Thymus (tissue), 11 donors: ENCODE data around the gene RUBCN. TPM values are rescaled to one million over a fixed set of nuclear protein-coding genes. Genes with fewer than 3 reads are reported as not detected.

Experiments used
- DNase-seq, 9 donors: peaks; one replicate each; pipeline ENCODE4 v3.0.0-alpha.2; 2013; ENCODE audit warnings: low spot score in 9 of 9, low read depth in 6 of 9, missing footprints in 1 of 9
- H3K27ac ChIP-seq, 2 donors: one replicate each; pipeline ENCODE4 v1.5.1; 2013; ENCODE audit warnings: control low read depth in 1 of 2, low read depth in 1 of 2, low read length in 1 of 2, mild to moderate bottlenecking in 1 of 2, moderate library complexity in 1 of 2
- H3K27me3 ChIP-seq, 2 donors: one replicate each; pipeline ENCODE4 v1.5.1; 2013; ENCODE audit warnings: low read length in 1 of 2; ENCODE audit not compliant: control insufficient read depth in 2 of 2, insufficient read depth in 1 of 2
- H3K36me3 ChIP-seq, 2 donors: one replicate each; pipeline ENCODE4 v1.5.1; 2013; ENCODE audit warnings: low read length in 1 of 2, mild to moderate bottlenecking in 1 of 2, moderate library complexity in 1 of 2; ENCODE audit not compliant: control insufficient read depth in 2 of 2, insufficient read depth in 2 of 2
- H3K4me1 ChIP-seq, 2 donors: one replicate each; pipeline ENCODE4 v1.5.1; 2013; ENCODE audit warnings: low read length in 2 of 2; ENCODE audit not compliant: control insufficient read depth in 2 of 2, insufficient read depth in 2 of 2
- H3K4me3 ChIP-seq, 2 donors: one replicate each; pipeline ENCODE4 v1.5.1; 2013; ENCODE audit warnings: low read length in 2 of 2, control low read depth in 1 of 2, mild to moderate bottlenecking in 1 of 2
- H3K9me3 ChIP-seq, 2 donors: one replicate each; pipeline ENCODE4 v1.5.1; 2013; ENCODE audit warnings: low read length in 1 of 2, mild to moderate bottlenecking in 1 of 2; ENCODE audit not compliant: control insufficient read depth in 2 of 2, insufficient read depth in 1 of 2
- WGBS: extraction: QIAGEN DNeasy Blood & Tissue Kit; methylation state at CpG from one replicate; pipeline ENCODE4 v1.1.7; 2013; 5-methylcytosine and 5-hydroxymethylcytosine counted together
- polyA plus RNA-seq: library from polyadenylated mRNA; stranded (reverse); fragments of 200-250 nt; gene quantifications from one replicate; pipeline ENCODE4 v1.2.3, GENCODE V29; 2013
- total RNA-seq: library from RNA; stranded (reverse); fragments of 120-200 nt; gene quantifications from one replicate; pipeline ENCODE4 v1.2.4, GENCODE V29; 2013
- donor health status: healthy.

The RUBCN gene
- total and polyA plus RNA-seq, 2 donors = 5.9 to 12.0 TPM

- no peak overlapping the region for H3K4me3 ChIP-seq
- peaks cover 3 to 16% of the 10 kb centered on the region in 2 donors for H3K4me1 ChIP-seq
- no peak for DNase-seq
- no peaks in the 10 kb centered on the region for H3K27me3 ChIP-seq
- H3K27ac ChIP-seq = no peak overlapping the region
- H3K36me3 ChIP-seq = peaks cover 7 to 11% of the 10 kb centered on the region in 2 donors
- H3K9me3 ChIP-seq = no peaks in the 10 kb centered on the region
- WGBS = 79% methylated on average over 9 of the region's 9 CpGs
These were observed 27.6 kb downstream of the RUBCN start for GRCh38 chr3:197709135-197709534.

GRCh38 chr3:197706658-197707057, 30.0 kb downstream of the RUBCN start:
- Histone ChIP-seq H3K27me3 (no peaks in the 10 kb centered on the region), H3K27ac (no peak overlapping the region), H3K4me3 (no peak overlapping the region), H3K36me3 (peaks cover 23% of the 10 kb centered on the region in 2 donors), H3K9me3 (no peaks in the 10 kb centered on the region), H3K4me1 (no peaks in the 10 kb centered on the region)
- DNase-seq = no peak
- 96% methylated on average over 7 of the region's 7 CpGs for WGBS

DNA sequence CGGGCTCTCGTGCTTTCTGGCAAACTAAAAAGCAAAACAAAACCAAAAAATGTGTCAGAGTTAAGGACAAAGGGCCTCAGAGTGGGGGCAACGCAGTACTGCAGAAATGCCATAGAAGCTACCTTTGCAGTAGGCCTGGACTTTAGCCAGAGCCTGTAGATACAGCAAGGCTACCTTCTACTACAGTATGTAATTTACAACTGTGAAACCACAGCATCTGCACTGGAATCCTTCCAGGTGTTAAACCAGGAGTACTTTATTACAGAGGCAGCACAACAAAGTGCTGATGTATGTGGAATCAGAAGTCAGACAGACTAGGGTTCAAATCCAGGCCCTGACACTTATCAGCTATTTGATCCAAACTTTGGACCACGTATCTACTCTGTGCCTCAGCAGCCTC, 34.9 kb downstream of the RUBCN start:
- 95% methylated on average over 4 of the region's 4 CpGs for WGBS
- DNase-seq = no peak
- no peaks in the 10 kb centered on the region for H3K9me3 ChIP-seq
- H3K27ac ChIP-seq = no peak overlapping the region
- H3K4me3 ChIP-seq = no peak overlapping the region
- H3K36me3 ChIP-seq = peaks cover 44 to 53% of the 10 kb centered on the region in 2 donors
- H3K27me3 ChIP-seq = no peaks in the 10 kb centered on the region
- H3K4me1 ChIP-seq = no peaks in the 10 kb centered on the region

- 98% methylated on average over 9 of the region's 9 CpGs for WGBS
- Histone ChIP-seq H3K27ac (no peak overlapping the region), H3K27me3 (no peaks in the 10 kb centered on the region), H3K9me3 (no peaks in the 10 kb centered on the region), H3K4me3 (no peak overlapping the region), H3K4me1 (peaks cover 0 to 7% of the 10 kb centered on the region in 2 donors), H3K36me3 (peaks cover 44 to 57% of the 10 kb centered on the region in 2 donors)
- no peak for DNase-seq
These were observed 36.6 kb downstream of the RUBCN start for GRCh38 chr3:197700095-197700494.

- H3K4me3 ChIP-seq = no peak overlapping the region
- H3K27me3 ChIP-seq = no peaks in the 10 kb centered on the region
- 98% methylated on average over 6 of the region's 6 CpGs for WGBS
- peaks cover 0 to 7% of the 10 kb centered on the region in 2 donors for H3K4me1 ChIP-seq
- H3K9me3 ChIP-seq = no peaks in the 10 kb centered on the region
- no peak for DNase-seq
- H3K27ac ChIP-seq = no peak overlapping the region
- peaks cover 48 to 54% of the 10 kb centered on the region in 2 donors for H3K36me3 ChIP-seq
These were observed 39.3 kb downstream of the RUBCN start for GRCh38 chr3:197697355-197697754.

DNA sequence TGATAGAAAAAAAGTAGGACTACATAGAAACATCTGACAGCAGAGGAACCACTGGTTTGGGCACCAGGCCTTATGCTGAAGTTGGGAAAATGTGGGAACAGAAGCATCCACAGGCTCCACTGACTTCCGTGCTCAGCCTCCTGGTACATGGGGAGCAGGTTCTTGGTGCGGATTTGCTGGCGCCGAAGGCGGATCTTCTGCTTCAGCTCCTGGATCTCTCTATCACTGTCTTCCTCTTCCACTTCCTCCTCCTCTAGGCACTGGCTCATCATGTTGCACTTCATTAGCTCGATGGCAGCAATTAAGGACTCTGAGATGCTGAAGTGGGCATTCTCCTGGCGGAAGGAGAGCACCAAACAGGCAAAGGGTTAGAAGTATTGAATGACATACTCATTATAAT, 42.5 kb downstream of the RUBCN start:
- Histone ChIP-seq H3K4me3 (no peak overlapping the region), H3K4me1 (peaks cover 0 to 7% of the 10 kb centered on the region in 2 donors), H3K36me3 (peaks cover 38 to 46% of the 10 kb centered on the region in 2 donors), H3K27me3 (no peaks in the 10 kb centered on the region), H3K9me3 (no peaks in the 10 kb centered on the region), H3K27ac (no peak overlapping the region)
- WGBS = 98% methylated on average over 7 of the region's 7 CpGs
- DNase-seq = no peak

DNA sequence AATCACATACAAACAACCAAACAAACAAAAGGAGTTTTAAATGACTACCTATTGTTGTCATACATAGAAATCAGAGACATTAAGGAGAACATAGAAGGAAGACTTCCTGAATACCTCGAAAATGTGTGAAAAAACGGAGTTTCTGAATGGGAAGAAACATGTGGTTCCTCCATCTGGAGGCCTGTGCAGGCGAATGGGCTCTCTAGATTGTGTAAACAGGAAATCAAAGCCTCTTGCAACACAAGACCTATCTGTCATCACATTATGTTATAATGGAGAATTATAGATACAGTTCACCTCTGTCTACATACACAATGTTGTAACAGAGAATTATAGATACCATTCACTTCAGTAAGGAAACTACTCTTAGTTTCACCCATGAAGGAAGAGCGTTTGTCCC, 44.1 kb downstream of the RUBCN start:
- no peak for DNase-seq
- Histone ChIP-seq H3K4me1 (peaks cover 0 to 7% of the 10 kb centered on the region in 2 donors), H3K27ac (no peak overlapping the region), H3K27me3 (no peaks in the 10 kb centered on the region), H3K36me3 (peaks cover 41 to 43% of the 10 kb centered on the region in 2 donors), H3K9me3 (no peaks in the 10 kb centered on the region), H3K4me3 (no peak overlapping the region)
- WGBS = 95% methylated on average over 4 of the region's 4 CpGs

GRCh38 chr3:197690754-197691153, 46.0 kb downstream of the RUBCN start:
- Histone ChIP-seq H3K36me3 (peaks cover 39 to 44% of the 10 kb centered on the region in 2 donors), H3K4me3 (no peak overlapping the region)
- 96% methylated on average over 6 of the region's 6 CpGs for WGBS

DNA sequence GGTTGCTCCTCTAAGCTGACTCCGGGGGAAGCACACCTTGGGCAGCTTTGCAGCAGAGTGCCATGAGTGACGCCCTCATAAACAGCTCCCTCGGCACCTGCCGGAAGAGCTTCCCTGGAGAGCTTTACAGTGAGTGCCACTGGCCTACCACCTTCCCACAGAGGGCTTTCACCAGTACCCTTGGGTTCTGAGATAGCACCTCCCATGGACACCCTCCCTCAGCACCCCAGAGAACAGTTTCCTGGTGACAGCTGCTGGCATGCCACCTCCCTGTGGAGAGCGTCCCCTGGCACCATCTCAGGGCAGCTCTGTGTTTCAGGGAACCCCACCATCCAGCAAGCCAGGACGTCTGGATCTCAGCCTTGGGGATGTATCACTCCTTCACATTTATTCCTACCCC, 49.1 kb downstream of the RUBCN start:
- H3K27ac ChIP-seq = no peak overlapping the region
- H3K9me3 ChIP-seq = no peaks in the 10 kb centered on the region
- DNase-seq = no peak
- H3K36me3 ChIP-seq = peaks cover 32 to 41% of the 10 kb centered on the region in 2 donors
- H3K27me3 ChIP-seq = no peaks in the 10 kb centered on the region
- no peak overlapping the region for H3K4me3 ChIP-seq
- no peaks in the 10 kb centered on the region for H3K4me1 ChIP-seq
- 98% methylated on average over 6 of the region's 6 CpGs for WGBS

More at GRCh38 chr3:197690754-197691153, 46.0 kb downstream of the RUBCN start:
- Histone ChIP-seq H3K27ac (no peak overlapping the region), H3K27me3 (no peaks in the 10 kb centered on the region), H3K4me1 (peaks cover 0 to 6% of the 10 kb centered on the region in 2 donors), H3K9me3 (no peaks in the 10 kb centered on the region)
- no peak for DNase-seq

DNA sequence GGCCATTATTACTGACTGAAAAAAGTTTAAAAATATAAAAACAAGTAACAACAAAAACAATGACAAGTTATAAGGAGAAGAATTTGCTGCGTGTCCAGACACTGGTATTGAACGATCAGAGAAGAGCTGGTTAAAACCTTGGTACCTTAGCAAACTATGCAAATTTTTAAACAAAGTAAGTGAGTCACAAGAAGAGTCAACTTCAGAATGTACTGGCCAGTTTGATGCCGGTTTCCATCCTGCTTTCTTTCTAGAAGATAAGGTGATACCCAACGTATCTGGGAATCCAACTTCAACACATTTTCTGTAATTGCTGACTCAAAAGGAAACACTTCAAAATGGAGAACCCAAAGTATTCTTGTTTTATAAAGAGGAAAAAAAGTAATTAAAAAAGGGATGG, 49.8 kb downstream of the RUBCN start:
- 98% methylated on average over 4 of the region's 4 CpGs for WGBS
- Histone ChIP-seq H3K9me3 (no peaks in the 10 kb centered on the region), H3K36me3 (peaks cover 33 to 41% of the 10 kb centered on the region in 2 donors), H3K4me1 (no peaks in the 10 kb centered on the region), H3K27ac (no peak overlapping the region), H3K27me3 (no peaks in the 10 kb centered on the region), H3K4me3 (no peak overlapping the region)
- no peak for DNase-seq
